Measurements from ENCODE around the gene CTNNA1. TPM values are rescaled to one million over a fixed set of nuclear protein-coding genes. Genes with fewer than 3 reads are reported as not detected.

The CTNNA1 gene
- total RNA-seq, 1 donor from 2014 or later, result 371 TPM

- peaks cover 36% of the 10 kb centered on the region for H3K4me1 Mint-ChIP-seq (ENCODE audit: unreplicated experiment)
- peak overlapping the region; percentile 80 for H3K27ac Mint-ChIP-seq
- H3K4me3 Mint-ChIP-seq, result peak overlapping the region; percentile 17
- H3K36me3 Mint-ChIP-seq, result peaks cover 10% of the 10 kb centered on the region
- peaks cover 2% of the 10 kb centered on the region for H3K9me3 Mint-ChIP-seq
- peak; percentile 47 for TF ChIP-seq CTCF (conservative IDR thresholded peaks at IDR 0.05)
- H3K27me3 Mint-ChIP-seq, result no peaks in the 10 kb centered on the region
- DNase-seq (ENCODE audit: extremely low spot score, unreplicated experiment), result peak; percentile 68
Observed at GRCh38 chr5:138945421-138946240, 192.4 kb downstream of the CTNNA1 start.

GRCh38 chr5:138946241-138946623 is 193.0 kb downstream of the CTNNA1 start:
- DNase-seq (ENCODE audit: extremely low spot score, unreplicated experiment), result peak; percentile 77
- no peaks in the 10 kb centered on the region for H3K9me3 Mint-ChIP-seq
- H3K4me1 Mint-ChIP-seq (ENCODE audit: unreplicated experiment), result peaks cover 41% of the 10 kb centered on the region
- no peak overlapping the region for H3K27ac Mint-ChIP-seq
- no peaks in the 10 kb centered on the region for H3K27me3 Mint-ChIP-seq
- no peak overlapping the region for H3K4me3 Mint-ChIP-seq
- H3K36me3 Mint-ChIP-seq, result peaks cover 7% of the 10 kb centered on the region
- TF ChIP-seq CTCF (conservative IDR thresholded peaks at IDR 0.05), result no peak

GRCh38 chr5:138946831-138947560 is 193.8 kb downstream of the CTNNA1 start:
- H3K27ac Mint-ChIP-seq, result no peak overlapping the region
- no peak overlapping the region for H3K4me3 Mint-ChIP-seq
- H3K36me3 Mint-ChIP-seq, result peaks cover 3% of the 10 kb centered on the region
- no peak for DNase-seq (ENCODE audit: extremely low spot score, unreplicated experiment)
- no peaks in the 10 kb centered on the region for H3K9me3 Mint-ChIP-seq
- H3K4me1 Mint-ChIP-seq (ENCODE audit: unreplicated experiment), result peaks cover 41% of the 10 kb centered on the region
- no peak for TF ChIP-seq CTCF (conservative IDR thresholded peaks at IDR 0.05)
- no peaks in the 10 kb centered on the region for H3K27me3 Mint-ChIP-seq

- Mint-ChIP-seq H3K27me3 (no peaks in the 10 kb centered on the region), H3K4me1 (ENCODE audit: unreplicated experiment) (peaks cover 47% of the 10 kb centered on the region), H3K36me3 (peaks cover 3% of the 10 kb centered on the region), H3K9me3 (no peaks in the 10 kb centered on the region), H3K4me3 (no peak overlapping the region), H3K27ac (no peak overlapping the region)
- no peak for TF ChIP-seq CTCF (conservative IDR thresholded peaks at IDR 0.05)
- DNase-seq (ENCODE audit: extremely low spot score, unreplicated experiment), result no peak
Observed at GRCh38 chr5:138947780-138948179, 194.6 kb downstream of the CTNNA1 start.

GRCh38 chr5:138948471-138949222 is 195.4 kb downstream of the CTNNA1 start:
- H3K4me1 Mint-ChIP-seq (ENCODE audit: unreplicated experiment), result peaks cover 45% of the 10 kb centered on the region
- peak overlapping the region; percentile 51 for H3K27ac Mint-ChIP-seq
- TF ChIP-seq CTCF (conservative IDR thresholded peaks at IDR 0.05), result no peak

More at GRCh38 chr5:138948471-138949222, 195.4 kb downstream of the CTNNA1 start:
- peak overlapping the region; percentile 57 for H3K4me3 Mint-ChIP-seq
- H3K27me3 Mint-ChIP-seq, result no peaks in the 10 kb centered on the region
- no peaks in the 10 kb centered on the region for H3K9me3 Mint-ChIP-seq
- peaks cover 2% of the 10 kb centered on the region for H3K36me3 Mint-ChIP-seq
- no peak for DNase-seq (ENCODE audit: extremely low spot score, unreplicated experiment)

Data from type B pancreatic cell (in vitro differentiated cells).